Activated CD8-positive, alpha-beta memory T cell treated with anti-CD3 and anti-CD28 coated beads for 48 hours (primary cell): ENCODE results near the gene PITX1.

Experiments used
- DNase-seq, 3 experiments: peaks; one replicate each; pipeline ENCODE4 v3.0.0-alpha.2; 2020; ENCODE audit warnings: low read depth in 2 of 3, low spot score in 2 of 3

The PITX1 gene

DNA sequence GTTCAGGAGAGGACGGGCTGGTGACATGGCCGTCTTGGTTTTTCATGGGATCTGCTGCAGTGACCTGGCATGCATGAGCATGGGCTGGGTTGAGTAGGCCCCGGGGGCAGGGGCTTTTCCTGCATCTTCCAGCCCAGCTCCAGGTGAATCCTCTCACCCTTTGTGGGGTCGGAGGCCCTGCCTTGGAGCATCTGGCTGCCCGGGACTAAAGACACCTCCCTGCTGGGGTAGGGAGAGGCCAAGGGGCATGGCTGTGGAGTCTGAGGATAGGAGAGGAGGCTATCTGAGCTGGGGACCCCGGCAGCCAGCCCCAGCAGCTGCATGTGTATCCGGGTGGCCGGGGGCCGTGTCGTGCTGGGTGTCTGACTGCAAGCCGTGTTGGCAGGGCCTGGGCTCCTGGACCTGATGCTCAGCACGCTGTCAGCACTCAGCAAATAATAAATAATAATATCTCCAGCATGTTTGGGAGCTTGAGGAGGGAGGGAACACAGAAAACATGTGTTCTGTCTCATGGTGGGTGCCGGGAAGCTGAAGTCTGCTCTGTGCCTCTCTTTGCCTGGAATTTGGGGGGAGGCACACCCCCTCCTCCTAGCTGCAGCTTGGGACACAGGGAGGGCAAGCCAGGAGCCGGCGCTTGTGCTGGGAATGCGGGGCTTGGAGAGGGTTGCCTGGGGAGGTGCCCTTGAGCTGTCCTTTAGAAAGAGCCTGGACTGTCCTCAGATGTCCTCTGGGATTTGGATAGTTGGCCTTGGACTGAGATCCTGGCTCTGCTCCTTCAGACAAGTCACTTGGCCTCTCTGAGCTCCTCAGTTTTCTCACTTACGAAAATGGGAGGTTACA is 28.4 kb upstream of the PITX1 start:
- no peak for DNase-seq

DNA sequence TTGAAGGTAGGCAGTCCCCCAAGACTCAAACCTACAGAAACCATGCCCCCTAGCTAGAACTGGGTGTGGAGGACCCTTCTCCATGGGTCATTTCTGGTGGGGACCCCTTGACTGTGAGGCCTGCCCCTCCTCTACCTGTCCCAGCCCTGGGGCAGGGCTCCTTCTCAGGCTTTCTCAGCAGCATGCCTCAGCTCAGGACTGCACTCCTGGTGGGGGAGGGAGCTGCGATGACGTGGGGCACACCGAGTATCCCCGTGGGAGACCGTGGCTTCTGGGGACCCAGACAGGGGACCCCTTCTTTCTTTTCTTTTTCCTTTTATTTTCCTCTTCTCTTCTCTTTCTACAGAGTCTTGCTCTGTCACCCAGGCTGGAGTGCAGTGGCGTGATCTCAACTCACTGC is 27.0 kb upstream of the PITX1 start:
- no peak for DNase-seq

DNA sequence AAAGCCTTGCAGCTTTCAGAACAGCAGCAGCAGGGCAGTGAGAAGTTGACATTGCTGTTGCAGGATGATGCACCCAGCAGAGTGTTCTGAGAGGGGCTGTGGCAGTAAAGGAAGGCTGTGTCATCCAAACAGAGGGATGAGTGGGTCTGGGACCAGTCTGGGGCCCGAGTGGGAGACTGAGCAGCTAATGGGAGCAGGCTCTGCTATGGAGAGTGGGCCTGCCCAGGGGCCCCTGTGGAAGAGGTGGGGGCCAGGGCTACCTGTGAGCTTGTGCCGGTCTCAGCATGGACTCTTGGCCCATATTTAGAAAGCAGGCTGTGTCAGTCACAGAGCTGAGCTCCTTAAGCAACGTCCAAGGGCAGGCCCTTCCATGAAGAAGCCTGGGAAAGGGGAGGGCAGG is 26.0 kb upstream of the PITX1 start:
- no peak for DNase-seq

DNA sequence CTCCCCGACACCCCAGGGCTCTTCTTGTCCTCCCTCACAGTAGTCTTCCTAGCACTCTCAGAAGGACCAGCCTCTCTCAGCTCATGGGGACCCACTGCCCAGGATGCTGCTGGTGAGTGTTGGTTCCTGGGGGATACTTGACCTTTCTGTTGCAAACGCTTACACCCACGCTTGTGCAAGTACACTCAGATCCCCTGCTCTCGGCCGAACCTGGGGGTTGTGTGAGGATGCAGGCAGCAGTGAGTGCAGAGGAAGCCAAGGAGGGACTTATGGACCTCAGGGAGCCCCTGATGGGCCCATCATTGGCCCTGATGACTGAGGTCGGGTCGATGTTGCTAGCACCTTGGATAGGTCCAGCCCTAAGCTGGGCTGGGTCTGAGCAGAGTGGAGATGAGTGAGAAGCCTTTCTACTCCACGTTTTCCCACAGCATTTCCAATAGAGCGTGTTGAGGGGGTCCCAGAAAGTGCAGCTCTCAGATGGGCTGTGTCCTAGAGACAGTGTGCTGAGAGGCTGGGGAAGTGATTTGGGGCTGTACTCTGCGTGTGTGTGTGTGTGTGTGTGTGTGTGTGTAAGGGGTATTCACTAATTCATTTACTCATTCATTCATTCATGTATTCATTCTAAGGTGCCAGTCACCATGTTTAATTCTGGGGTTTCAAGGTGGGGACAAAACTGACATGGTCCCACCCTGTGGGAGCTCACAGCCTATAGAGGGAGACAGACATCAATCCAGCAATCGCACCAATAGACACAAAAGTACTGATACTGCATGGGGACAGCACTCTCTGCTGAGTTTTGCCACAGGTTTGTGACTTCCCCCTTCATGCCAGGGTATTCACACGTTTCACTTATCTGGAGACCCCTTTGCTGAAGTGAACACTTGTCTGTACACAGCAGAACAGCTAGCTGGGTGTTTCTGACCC is 25.2 kb upstream of the PITX1 start:
- DNase-seq, result no peak

DNA sequence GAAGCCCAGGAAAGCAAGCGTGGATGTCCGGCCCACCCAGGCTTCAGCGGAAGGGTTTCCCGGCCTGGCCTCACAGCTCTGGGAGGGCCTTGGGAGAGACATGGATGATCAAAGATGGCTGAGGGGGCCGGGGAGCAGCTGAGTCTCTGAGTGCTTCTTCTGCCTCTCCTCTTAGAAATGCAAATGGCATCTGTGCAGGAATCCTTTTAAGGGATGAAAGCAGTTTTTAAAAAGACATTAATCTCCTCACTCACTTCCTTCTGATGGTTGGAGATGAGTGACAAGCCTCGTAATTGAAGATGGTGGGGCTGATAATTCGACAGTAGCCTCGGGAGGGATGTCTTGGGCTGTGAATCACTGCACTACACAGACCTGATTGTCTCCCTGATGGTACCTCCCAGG is 24.3 kb upstream of the PITX1 start:
- no peak for DNase-seq

DNA sequence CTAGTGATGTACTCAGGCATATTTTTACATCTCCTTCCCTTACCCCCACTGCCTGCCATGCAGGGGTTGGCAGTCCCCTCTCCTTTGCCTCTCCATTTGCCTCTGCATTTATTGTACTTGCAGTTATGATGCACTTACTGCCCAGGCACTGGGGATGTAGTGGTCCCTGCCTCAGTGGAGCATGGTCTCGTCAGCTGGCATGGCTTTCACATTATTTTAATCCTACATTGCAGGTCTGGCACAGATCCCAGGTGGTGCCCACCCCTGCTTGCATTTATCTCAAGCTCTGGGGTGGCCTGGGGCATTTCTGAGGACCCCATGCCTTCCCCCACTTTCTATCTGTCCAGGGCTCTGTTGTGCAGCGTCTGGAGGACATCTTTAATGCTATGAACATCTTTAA is 23.2 kb upstream of the PITX1 start:
- no peak for DNase-seq

DNA sequence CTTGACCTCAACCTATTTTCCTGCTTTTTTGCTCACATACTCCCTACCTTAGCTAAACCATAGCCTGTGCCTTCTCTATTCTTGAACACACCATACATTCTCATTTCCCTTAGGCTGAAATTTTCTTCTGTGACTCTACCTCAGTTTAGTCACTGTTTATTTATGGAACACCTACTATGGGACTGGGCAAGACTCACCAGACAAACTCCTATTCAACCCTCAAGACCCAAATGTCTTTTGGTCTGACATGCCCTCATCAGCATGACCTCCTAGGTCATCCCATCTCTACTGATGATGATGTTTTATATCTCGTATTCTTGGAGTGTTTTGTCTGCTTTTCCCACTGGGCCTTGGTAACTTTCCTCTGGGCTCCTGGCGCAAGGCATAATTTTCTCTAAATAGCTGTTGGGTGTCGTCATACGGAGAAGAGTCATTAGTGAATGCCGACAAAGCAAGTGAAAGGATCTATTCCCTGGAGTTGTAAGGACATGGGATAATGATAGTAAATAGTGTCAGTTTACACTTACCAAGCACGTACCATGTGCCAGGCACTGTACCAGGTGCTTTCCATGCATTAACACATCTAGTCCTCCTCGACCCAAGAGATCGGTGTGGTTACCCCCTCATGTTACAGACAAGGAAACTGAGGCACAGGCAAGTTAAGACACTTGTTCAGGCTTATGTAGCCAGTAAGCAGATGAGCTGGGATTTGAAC is 22.4 kb upstream of the PITX1 start:
- no peak for DNase-seq

DNA sequence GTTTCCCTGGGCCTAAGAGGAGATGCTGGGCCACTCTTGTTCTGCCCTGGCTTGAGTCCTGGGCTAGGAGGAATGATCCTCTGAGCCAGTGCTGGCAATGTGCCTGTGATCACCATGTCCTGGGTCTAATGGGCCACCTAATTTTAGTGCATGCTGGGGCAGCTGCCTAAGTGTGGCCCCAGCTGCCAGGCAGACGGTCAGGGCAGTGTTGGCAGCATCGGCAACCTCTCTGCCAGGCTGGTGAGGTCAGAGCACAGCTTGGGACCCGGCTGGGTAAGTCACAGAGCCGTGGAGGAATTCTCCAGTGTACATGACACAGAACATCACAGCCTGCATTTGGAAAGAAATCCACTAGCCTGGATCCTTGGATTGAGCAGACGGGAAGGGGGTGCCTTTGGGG is 21.4 kb upstream of the PITX1 start:
- DNase-seq, result no peak

DNA sequence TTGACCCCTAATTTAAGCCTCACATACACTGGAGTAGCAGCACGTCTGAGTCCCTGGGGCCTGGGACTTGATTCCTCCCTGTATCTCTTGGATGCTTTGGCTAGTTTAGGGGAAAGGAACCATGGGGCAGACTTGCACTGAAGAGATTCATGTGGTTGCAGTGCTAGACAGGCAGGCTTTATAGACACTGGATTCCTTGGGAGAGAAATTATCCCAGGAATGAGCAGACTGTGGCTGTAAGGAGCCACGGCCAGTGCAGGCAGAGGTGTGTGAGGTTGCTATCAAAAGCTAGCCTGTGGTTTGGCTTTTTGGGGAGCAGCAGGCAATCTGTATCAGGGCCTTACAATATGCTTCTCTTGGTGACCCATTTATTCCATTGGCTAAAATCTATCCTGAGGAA is 20.5 kb upstream of the PITX1 start:
- DNase-seq, result no peak

DNA sequence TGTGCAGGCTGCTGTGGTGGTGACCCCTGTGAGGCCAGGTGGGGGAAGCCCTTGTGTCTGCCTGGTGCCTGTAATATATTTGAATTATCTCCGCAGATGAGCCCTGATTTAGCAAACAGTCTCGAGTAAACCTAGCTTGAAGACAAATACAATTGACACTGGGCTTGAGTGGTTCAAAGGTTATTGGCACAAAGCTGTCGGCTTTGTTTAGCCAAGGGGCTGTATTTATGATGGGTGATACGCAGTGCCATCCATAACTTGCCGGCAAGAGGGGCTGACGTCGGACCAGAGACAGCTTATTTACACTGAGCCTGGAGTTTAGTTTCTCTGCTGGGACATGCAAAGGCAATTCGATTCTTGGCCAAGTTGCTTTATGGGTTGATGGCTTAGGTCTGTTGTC is 20.0 kb upstream of the PITX1 start:
- DNase-seq, result no peak

DNA sequence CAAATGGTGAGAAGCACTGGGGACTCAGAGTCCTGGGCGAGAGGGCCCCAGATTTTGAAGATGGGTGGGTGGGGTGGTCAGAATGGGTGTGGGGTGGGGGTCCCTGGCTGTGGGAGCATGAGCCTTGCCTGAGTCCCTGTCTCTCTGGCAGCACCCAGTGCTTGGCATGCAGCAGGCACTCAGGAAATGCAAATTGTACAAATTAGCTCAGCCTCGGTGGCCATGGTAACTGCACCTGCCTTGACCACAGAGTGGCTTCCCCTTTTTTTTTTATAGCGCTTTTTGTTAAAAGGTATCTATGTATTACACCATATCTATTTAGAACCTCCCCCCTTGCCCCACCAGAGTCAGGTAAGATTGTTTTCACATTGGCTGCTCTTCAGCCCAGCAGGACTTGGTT is 19.2 kb upstream of the PITX1 start:
- DNase-seq, result no peak

DNA sequence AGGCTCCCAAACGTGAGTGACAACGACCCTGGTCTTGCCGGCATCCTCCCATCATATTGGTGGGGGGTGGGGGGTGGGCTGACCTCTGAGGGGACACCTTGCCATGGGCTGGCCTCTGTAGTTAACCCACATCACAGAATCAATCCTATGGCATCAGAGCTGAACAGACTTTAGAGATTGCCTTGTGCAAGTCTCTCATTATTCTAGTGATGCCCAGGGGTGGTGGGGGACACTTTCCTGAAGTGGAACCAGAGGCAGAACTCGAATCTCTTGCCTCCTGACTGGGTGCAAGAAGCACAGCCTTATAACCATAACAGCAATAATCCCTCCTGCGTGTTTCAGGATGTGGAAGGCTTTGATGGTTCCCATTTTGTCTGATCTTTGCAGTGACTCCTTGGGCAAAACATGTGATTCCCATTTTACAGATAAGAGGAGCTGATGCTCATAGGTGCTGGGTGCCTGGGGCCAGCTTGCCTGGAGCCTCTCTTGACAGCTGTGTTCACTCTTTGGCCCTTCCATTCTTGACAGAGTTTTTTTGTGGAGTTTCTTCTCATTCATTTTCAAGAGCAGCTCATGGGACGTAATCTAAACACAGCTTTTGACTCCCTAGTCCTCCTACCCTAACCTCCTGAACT is 18.6 kb upstream of the PITX1 start:
- DNase-seq, result no peak

DNA sequence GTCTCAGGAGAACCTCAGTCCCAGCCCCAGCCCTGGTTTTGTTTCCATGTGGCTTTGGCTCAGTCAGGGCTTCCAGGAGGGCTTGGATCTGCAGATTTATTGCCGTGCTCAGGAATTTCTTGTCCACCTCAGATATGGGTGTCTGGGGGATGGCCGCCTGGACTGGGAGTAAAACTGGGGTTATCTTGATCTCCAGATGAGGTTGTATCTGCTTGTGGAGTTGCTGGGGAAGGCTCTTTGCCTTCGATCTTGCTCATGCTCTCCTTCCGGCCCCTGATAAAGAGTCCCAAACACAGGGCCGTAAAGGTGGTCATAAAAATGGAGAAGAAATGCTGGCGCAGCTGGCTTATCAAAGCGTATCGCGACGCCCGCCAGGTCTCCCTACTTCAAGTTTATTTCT is 17.8 kb upstream of the PITX1 start:
- DNase-seq, result no peak

DNA sequence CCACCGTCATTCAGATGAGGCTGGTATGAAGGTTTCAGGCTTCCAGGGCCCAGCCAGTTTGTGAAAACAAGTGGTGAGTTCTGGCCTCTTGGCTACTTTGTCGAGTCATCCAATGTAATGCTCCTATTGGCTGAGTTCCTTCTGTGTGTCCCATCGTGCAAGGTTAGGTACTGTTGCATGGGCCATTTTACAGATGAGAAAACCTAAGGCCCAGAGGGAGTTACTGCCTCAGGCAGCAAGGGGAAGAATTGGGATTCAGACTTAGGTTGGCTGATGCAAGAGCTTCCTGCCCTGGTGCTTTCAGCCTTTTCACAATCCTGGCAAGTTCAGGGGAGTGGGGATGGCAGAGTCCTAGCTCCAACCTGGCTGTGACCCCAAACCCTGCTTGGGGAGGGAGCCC is 17.4 kb upstream of the PITX1 start:
- no peak for DNase-seq

DNA sequence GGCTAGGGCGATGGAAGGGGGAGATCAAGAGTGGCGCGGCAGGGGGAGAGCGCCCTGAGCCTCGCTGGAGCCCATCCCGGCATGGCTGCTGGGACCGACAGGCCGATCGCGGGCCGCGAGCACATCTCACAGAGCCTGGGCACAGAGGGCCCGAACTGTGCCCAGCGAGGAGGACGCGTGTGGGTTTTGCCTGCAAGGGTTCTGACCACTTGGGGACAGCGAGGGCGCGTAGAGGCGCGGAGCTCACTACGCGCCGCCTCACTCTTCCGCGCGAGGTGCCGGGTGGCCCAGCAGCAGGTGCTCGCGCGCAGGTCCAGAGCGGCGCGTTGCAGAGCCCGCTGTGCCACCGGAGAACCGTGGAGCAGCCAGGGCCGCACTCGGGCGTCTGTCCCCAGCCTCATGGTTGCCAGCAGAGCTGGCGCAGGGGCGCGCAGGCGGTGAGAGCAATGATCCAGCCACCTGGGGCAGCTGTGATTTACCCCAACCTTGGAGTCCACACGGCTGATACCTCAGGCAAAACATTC is 16.3 kb upstream of the PITX1 start:
- DNase-seq, result no peak

DNA sequence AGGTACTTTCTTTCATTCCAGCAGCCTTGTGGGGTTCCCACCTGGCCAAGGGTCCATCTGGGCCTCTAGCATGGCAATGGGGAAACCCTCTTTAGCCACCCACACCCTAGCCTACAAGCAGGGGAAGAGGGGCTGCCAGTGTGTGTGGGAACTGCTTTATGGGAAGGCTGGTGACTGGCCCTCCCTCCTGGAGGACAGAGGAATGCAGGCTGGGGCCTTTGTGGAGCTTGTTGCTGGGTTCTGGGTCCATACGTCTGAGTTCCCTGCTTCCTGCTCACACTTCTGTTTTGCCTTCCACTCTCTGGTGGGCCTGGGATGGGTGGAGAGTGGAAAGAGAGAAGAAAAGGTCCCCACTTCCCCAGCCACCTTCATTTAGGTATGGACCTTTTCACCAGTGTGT is 14.9 kb upstream of the PITX1 start:
- no peak for DNase-seq

DNA sequence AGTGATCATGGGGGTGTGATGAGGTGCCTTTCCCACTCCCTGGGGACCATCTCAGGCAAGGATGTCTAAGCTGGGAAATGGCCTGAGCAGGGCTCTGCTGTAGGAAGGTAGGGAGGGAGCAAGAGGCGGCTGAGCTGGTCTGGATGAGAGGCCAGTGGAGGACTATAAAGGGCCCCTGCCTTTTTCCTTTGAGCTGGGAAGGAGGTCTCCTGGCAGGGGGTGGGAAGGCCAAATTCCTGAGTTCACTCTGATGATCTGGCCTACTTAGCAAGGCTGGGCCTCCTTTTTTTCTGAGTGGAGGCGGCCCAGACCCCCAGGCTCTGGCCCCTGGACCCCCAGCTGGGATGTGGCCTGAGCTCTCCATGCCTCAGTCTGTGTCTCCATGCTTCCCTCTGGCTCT is 14.3 kb upstream of the PITX1 start:
- no peak for DNase-seq

DNA sequence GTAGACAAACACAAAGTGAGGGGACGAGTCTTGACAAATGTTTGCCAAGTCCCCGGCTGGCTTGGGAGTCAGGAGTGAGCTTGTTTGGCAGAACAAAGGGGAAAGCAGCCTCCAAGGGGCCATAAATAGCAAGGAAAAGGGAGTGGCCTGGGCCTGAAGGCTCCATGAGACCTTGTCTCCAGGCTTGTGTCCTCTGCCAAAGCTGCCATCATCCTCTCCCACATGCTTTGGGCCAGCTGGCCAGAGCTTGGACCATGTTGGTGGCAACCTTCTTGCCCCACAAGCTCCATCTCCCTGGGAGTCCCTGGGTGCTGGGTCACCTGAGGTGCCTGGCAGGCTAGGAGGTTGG is 13.3 kb upstream of the PITX1 start:
- DNase-seq, result no peak

DNA sequence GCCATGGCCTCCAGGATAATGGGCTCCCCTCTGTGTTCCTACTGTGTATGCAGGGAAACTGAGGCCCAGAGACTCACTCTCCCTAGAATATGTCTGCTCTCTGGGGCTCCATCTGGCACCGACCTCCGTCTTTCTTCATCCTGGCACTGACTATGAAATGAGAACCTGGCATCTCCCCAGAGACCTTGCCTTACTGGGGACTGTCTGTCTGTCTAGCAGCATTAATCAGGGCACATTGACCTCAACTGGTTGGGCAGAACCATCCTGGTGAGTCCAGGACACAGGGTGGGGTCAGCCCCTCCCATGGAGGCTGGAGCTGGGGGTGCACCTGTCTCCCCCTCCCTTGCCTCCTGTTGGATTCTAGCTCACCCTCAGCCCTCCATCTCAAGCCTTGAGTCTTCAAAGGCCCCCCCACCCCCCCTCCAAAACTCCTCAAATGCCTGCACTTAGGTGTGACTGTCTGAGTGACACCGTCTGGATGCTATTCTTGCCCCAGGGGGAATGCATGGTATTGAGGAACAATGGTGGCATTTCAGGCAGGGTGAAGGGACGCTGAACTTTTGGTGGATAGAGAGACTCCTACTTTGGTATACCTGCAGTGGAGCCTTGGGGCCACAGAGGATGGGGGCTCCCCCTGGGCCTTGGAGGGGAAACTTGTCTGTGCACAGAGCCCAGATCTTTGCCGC is 12.8 kb upstream of the PITX1 start:
- no peak for DNase-seq

DNA sequence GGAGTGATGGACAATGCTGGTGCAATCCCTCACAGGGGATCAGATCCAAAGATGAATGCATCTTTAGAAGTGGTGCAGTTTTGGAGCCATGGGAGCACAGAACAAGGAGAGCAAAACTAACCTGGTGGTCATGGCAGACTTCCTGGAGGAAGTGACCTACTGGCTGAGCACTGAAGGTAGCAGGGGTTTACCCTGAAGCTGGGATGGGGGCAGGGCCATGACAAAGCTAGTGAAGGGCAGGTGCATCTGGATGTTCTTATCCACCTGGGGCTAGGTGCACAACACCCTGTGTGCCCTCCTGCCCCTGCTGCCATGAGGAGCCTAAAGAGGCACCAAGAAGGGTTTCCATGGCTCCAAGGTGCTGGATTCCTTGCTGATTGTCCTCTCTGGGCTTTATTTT is 11.5 kb upstream of the PITX1 start:
- no peak for DNase-seq

DNA sequence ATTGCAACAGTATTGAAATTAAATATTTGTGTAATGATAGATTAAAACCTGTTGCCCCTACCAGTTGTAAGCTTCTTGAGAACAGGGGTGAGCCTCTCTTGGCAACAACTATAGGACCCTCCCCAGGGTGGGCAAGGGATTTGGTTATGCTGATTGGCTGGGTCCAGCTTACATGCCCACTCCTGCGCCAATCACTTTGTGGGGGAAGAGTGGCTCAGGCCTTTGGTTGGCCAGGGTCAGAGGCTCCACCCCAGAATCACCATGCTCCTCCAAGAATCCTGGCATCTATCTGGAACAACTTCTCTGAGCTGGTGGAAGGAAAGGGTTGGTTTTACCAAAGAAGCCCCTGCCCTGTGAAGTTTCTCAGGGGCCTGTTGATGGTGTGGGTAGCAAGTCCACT is 8.6 kb upstream of the PITX1 start:
- no peak for DNase-seq
